ENCODE results near the gene KHDC1L. TPM values are rescaled to one million over a fixed set of nuclear protein-coding genes. Genes with fewer than 3 reads are reported as not detected.
"Not testable (repeated sequence)": the region's sequence is repeated elsewhere in the genome, so short reads cannot be mapped to it uniquely, and the experiment has no call there.

Gene KHDC1L
- total RNA-seq, 1 donor from 2014 or later = 1.9 TPM

- Histone ChIP-seq H3K27ac (no peak overlapping the region), H3K36me3 (no peaks in the 10 kb centered on the region), H3K4me3 (no peak overlapping the region), H3F3A (ENCODE audit: low read depth) (no peaks in the 10 kb centered on the region), H3K9ac (no peak overlapping the region), H3K9me3 (ENCODE audit: low read depth) (no peaks in the 10 kb centered on the region), H4K20me1 (ENCODE audit: low read depth) (no peaks in the 10 kb centered on the region), H3K79me2 (ENCODE audit: low read depth) (no peaks in the 10 kb centered on the region), H2AFZ (replicated peaks) (no peak overlapping the region), H3K27me3 (no peaks in the 10 kb centered on the region), H3K4me2 (no peak overlapping the region), H3K4me1 (no peaks in the 10 kb centered on the region)
- TF ChIP-seq EZH2 (IDR thresholded peaks at IDR 0.05) (no peak), CTCF (IDR thresholded peaks at IDR 0.05) (no peak), EZH2phosphoT487 (IDR thresholded peaks at IDR 0.05) (no peak)
- no peak for DNase-seq (ENCODE audit: low spot score)
- no peak overlapping the region for H3K27ac Mint-ChIP-seq
- no peak overlapping the region for H3K4me3 Mint-ChIP-seq
- H3K9me3 Mint-ChIP-seq = no peaks in the 10 kb centered on the region
- no peaks in the 10 kb centered on the region for H3K4me1 Mint-ChIP-seq
- peaks cover 2% of the 10 kb centered on the region for H3K27me3 Mint-ChIP-seq (ENCODE audit: insufficient read depth, low read depth)
- peaks cover 2% of the 10 kb centered on the region for H3K36me3 Mint-ChIP-seq
These were observed 15.4 kb upstream of the KHDC1L start for GRCh38 chr6:73240730-73241129.

GRCh38 chr6:73236144-73236750 lies 11.0 kb upstream of the KHDC1L start:
- Histone ChIP-seq H3K9ac (no peak overlapping the region), H3K27me3 (no peaks in the 10 kb centered on the region), H3F3A (ENCODE audit: low read depth) (no peaks in the 10 kb centered on the region), H3K27ac (no peak overlapping the region), H3K4me3 (no peak overlapping the region), H3K36me3 (no peaks in the 10 kb centered on the region), H3K4me1 (no peaks in the 10 kb centered on the region), H3K9me3 (ENCODE audit: low read depth) (no peaks in the 10 kb centered on the region), H4K20me1 (ENCODE audit: low read depth) (no peaks in the 10 kb centered on the region), H2AFZ (replicated peaks) (no peak overlapping the region), H3K4me2 (no peak overlapping the region), H3K79me2 (ENCODE audit: low read depth) (no peaks in the 10 kb centered on the region)
- Mint-ChIP-seq H3K27me3 (ENCODE audit: insufficient read depth, low read depth) (peaks cover 3% of the 10 kb centered on the region), H3K27ac (no peak overlapping the region), H3K36me3 (no peaks in the 10 kb centered on the region), H3K4me3 (no peak overlapping the region), H3K4me1 (no peaks in the 10 kb centered on the region), H3K9me3 (no peaks in the 10 kb centered on the region)
- TF ChIP-seq CTCF (IDR thresholded peaks at IDR 0.05) (no peak), EZH2phosphoT487 (IDR thresholded peaks at IDR 0.05) (no peak), EZH2 (IDR thresholded peaks at IDR 0.05) (no peak)
- DNase-seq (ENCODE audit: low spot score) = no peak

GRCh38 chr6:73234733-73235132 lies 9.4 kb upstream of the KHDC1L start:
- no peaks in the 10 kb centered on the region for H3K4me1 ChIP-seq

GRCh38 chr6:73233971-73234370 lies 8.7 kb upstream of the KHDC1L start:
- H2AFZ ChIP-seq (replicated peaks); H4K20me1 ChIP-seq (ENCODE audit: low read depth); H3K27me3 ChIP-seq; H3K4me1 Mint-ChIP-seq; H3K9me3 Mint-ChIP-seq; H3K9me3 ChIP-seq (ENCODE audit: low read depth); DNase-seq (ENCODE audit: low spot score); H3K4me1 ChIP-seq; H3K27me3 Mint-ChIP-seq (ENCODE audit: insufficient read depth, low read depth); H3K4me2 ChIP-seq; H3K9ac ChIP-seq; H3K4me3 ChIP-seq; H3K4me3 Mint-ChIP-seq; H3K36me3 Mint-ChIP-seq; H3K79me2 ChIP-seq (ENCODE audit: low read depth); H3K36me3 ChIP-seq; H3K27ac ChIP-seq; H3F3A ChIP-seq (ENCODE audit: low read depth); H3K27ac Mint-ChIP-seq: not testable (repeated sequence)

More at GRCh38 chr6:73234733-73235132, 9.4 kb upstream of the KHDC1L start:
- no peak overlapping the region for H3K4me2 ChIP-seq
- H3K27ac ChIP-seq = no peak overlapping the region
- H3K79me2 ChIP-seq (ENCODE audit: low read depth) = no peaks in the 10 kb centered on the region
- no peaks in the 10 kb centered on the region for H3K9me3 ChIP-seq (ENCODE audit: low read depth)
- no peaks in the 10 kb centered on the region for H3K9me3 Mint-ChIP-seq
- H3K36me3 Mint-ChIP-seq = no peaks in the 10 kb centered on the region
- no peak overlapping the region for H3K4me3 Mint-ChIP-seq
- H3K9ac ChIP-seq = no peak overlapping the region
- no peak overlapping the region for H3K27ac Mint-ChIP-seq
- no peak overlapping the region for H3K4me3 ChIP-seq
- no peaks in the 10 kb centered on the region for H4K20me1 ChIP-seq (ENCODE audit: low read depth)
- DNase-seq (ENCODE audit: low spot score) = no peak
- TF ChIP-seq CTCF (IDR thresholded peaks at IDR 0.05) (no peak), EZH2 (IDR thresholded peaks at IDR 0.05) (no peak), EZH2phosphoT487 (IDR thresholded peaks at IDR 0.05) (no peak)
- no peak overlapping the region for H2AFZ ChIP-seq (replicated peaks)
- H3K36me3 ChIP-seq = no peaks in the 10 kb centered on the region
- peaks cover 3% of the 10 kb centered on the region for H3K27me3 Mint-ChIP-seq (ENCODE audit: insufficient read depth, low read depth)
- no peaks in the 10 kb centered on the region for H3K4me1 Mint-ChIP-seq
- H3F3A ChIP-seq (ENCODE audit: low read depth) = no peaks in the 10 kb centered on the region
- no peaks in the 10 kb centered on the region for H3K27me3 ChIP-seq
